HCT116 (cell line): ENCODE data around the gene BUB3. TPM values are rescaled to one million over a fixed set of nuclear protein-coding genes. Genes with fewer than 3 reads are reported as not detected.

Experiments
- ATAC-seq: fragments of 200-7000 bp; cut with Tn5 transposase; 2 replicates; pipeline ENCODE4 v1.9.1; 2020; ENCODE audit warnings: mild to moderate bottlenecking, moderate library complexity
- BruUV-seq: library from RNA; stranded (reverse); fragments of 400-500 nt; replicated peaks from 2 replicates; lab custom pipeline; 2021; lab: Mats Ljungman, UMichigan
- CTCF ChIA-PET: fragments of 300-600 bp; sonication (Branson Sonifier 250); formaldehyde crosslinking; loops from one replicate; lab custom pipeline; 2021; ENCODE audit warnings: antibody characterized with exemption; lab: Charles Lee
- POLR2A ChIA-PET: fragments of 300-600, 350-600 bp; sonication (Branson Sonifier 250); formaldehyde crosslinking; loops from one replicate; lab custom pipeline; 2021; ENCODE audit warnings: antibody characterized with exemption; lab: Charles Lee
- RAD21 ChIA-PET, 2 experiments: fragments of 300-600 bp; sonication (Branson Sonifier 250); formaldehyde crosslinking; loops; one replicate each; lab custom pipeline; 2023; ENCODE audit warnings: low total read pairs in 2 of 2; ENCODE audit not compliant: uncharacterized antibody in 2 of 2, unreplicated experiment in 2 of 2, low non-redundant PET in 1 of 2; lab: Charles Lee
- DNase-seq: peaks from one replicate; pipeline ENCODE4 v3.0.0-alpha.2; 2010; ENCODE audit warnings: low read depth, low spot score
- H2AFZ ChIP-seq: fragments of 200-600 bp; shearing (Covaris generic), sonication (generic); 2 replicates; pipeline ENCODE4 v1.6.1; 2017; ENCODE audit warnings: low read depth, mixed run types, mixed read lengths, antibody characterized with exemption, low read length; ENCODE audit not compliant: poor library complexity, severe bottlenecking
- H3K27ac ChIP-seq: 2 replicates; pipeline ENCODE4 v1.5.1; 2012; ENCODE audit warnings: low read depth, low read length
- H3K27me3 ChIP-seq: fragments of 200-600 bp; sonication (generic); 2 replicates; pipeline ENCODE4 v1.6.1; 2016; ENCODE audit warnings: mixed run types, low read length, mixed read lengths; ENCODE audit not compliant: insufficient read depth
- H3K36me3 ChIP-seq, 2 experiments: fragments of 200-500 bp in 1 of 2; fragments of 200-600 bp in 1 of 2; sonication (Bioruptor generic) in 1 of 2; sonication (generic) in 1 of 2; 2 replicates each; pipeline versions ENCODE4 v1.5.1 to v1.6.1; 2014 to 2016; ENCODE audit warnings: low read length in 2 of 2, inconsistent platforms in 1 of 2, mixed read lengths in 1 of 2, mixed run types in 1 of 2; ENCODE audit not compliant: insufficient read depth in 2 of 2, control insufficient read depth in 1 of 2
- H3K4me1 ChIP-seq, 2 experiments: fragments of 200-600 bp in 1 of 2; sonication (generic) in 1 of 2; 2 replicates each; pipeline versions ENCODE4 v1.5.1 to v1.6.1; 2012 to 2017; ENCODE audit warnings: low read length in 2 of 2, inconsistent platforms in 1 of 2, mild to moderate bottlenecking in 1 of 2, mixed read lengths in 1 of 2, mixed run types in 1 of 2, moderate library complexity in 1 of 2; ENCODE audit not compliant: insufficient read depth in 2 of 2, control insufficient read depth in 1 of 2
- H3K4me2 ChIP-seq: fragments of 200-600 bp; sonication (generic); 2 replicates; pipeline ENCODE4 v1.6.1; 2017; ENCODE audit warnings: mixed run types, low read length, mixed read lengths
- H3K4me3 ChIP-seq, 2 experiments: fragments of 200-600 bp in 1 of 2; sonication (generic) in 1 of 2; replicated peaks in 1 of 2; 2 replicates each; pipeline ENCODE4 v1.5.1; 2011 to 2016; ENCODE audit warnings: low read length in 2 of 2, control low read depth in 1 of 2, low read depth in 1 of 2, mild to moderate bottlenecking in 1 of 2, mixed read lengths in 1 of 2, mixed run types in 1 of 2
- H3K79me2 ChIP-seq: fragments of 200-600 bp; sonication (generic); 2 replicates; pipeline ENCODE4 v1.6.1; 2017; ENCODE audit warnings: mild to moderate bottlenecking, mixed run types, low read length, moderate library complexity, mixed read lengths; ENCODE audit not compliant: insufficient read depth
- H3K9ac ChIP-seq: fragments of 200-600 bp; sonication (generic); 2 replicates; pipeline ENCODE4 v1.6.1; 2016; ENCODE audit warnings: low read length, mixed read lengths
- H3K9me2 ChIP-seq: fragments of 200-600 bp; sonication (generic), shearing (Covaris generic); 2 replicates; pipeline ENCODE4 v1.6.1; 2017; ENCODE audit warnings: mixed run types, mild to moderate bottlenecking, moderate library complexity; ENCODE audit not compliant: insufficient read depth
- H3K9me3 ChIP-seq, 2 experiments: fragments of 200-500 bp in 1 of 2; fragments of 200-600 bp in 1 of 2; sonication (Bioruptor generic) in 1 of 2; sonication (generic) in 1 of 2; 2 replicates each; pipeline ENCODE4 v1.6.1; 2014 to 2017; ENCODE audit warnings: low read length in 2 of 2, mixed read lengths in 2 of 2, inconsistent platforms in 1 of 2, low read depth in 1 of 2, mild to moderate bottlenecking in 1 of 2, mixed run types in 1 of 2, moderate library complexity in 1 of 2; ENCODE audit not compliant: control insufficient read depth in 1 of 2, insufficient read depth in 1 of 2
- H4K20me1 ChIP-seq: fragments of 200-600 bp; sonication (generic), shearing (Covaris generic); 2 replicates; pipeline ENCODE4 v1.6.1; 2017; ENCODE audit warnings: mixed run types, mild to moderate bottlenecking, moderate library complexity; ENCODE audit not compliant: insufficient read depth
- EZH2phosphoT487 ChIP-seq: fragments of 200-600 bp; IDR thresholded peaks from 2 replicates; pipeline ENCODE4 v1.6.1; 2018; ENCODE audit warnings: antibody characterized with exemption, borderline replicate concordance
- POLR2A ChIP-seq: IDR thresholded peaks from 2 replicates; pipeline ENCODE4 v1.7.0; 2011; ENCODE audit warnings: borderline replicate concordance; ENCODE audit not compliant: insufficient read depth, insufficient read length; ENCODE audit errors: extremely low read depth
- POLR2AphosphoS5 ChIP-seq: IDR thresholded peaks from 2 replicates; pipeline ENCODE4 v1.6.1; 2011; ENCODE audit warnings: mild to moderate bottlenecking, low read depth, low read length, moderate library complexity
- SP1 ChIP-seq: IDR thresholded peaks from 2 replicates; pipeline ENCODE4 v1.6.1; 2012; ENCODE audit warnings: low read depth
- ZNF274 ChIP-seq: fragments of 200-500 bp; sonication (Bioruptor generic); IDR thresholded peaks from 2 replicates; pipeline ENCODE4 v1.6.1; 2014; ENCODE audit warnings: mild to moderate bottlenecking, low read depth, low read length, inconsistent platforms
- intact Hi-C: fragments of 100-400 bp; cut with micrococcal nuclease; formaldehyde crosslinking; loops from 2 replicates; pipeline ENCODE4 v1.10.0; 2022
- total RNA-seq: library from RNA; stranded (reverse); gene quantifications from one replicate; pipeline ENCODE4 v1.2.1, GENCODE V29; 2021; ENCODE audit not compliant: unreplicated experiment
- TF ChIP-seq, protein P1 (sequence below): IDR thresholded peaks from 2 replicates; pipeline ENCODE4 v1.6.1; 2012
- TF ChIP-seq, protein P2 (sequence below): IDR thresholded peaks from 2 replicates; pipeline ENCODE4 v1.6.1; 2011; ENCODE audit warnings: mild to moderate bottlenecking, low read length, moderate library complexity; ENCODE audit not compliant: insufficient replicate concordance; ENCODE audit errors: extremely low read depth

The BUB3 gene
- total RNA-seq, 1 experiment from 2014 or later, result 271 TPM

DNA sequence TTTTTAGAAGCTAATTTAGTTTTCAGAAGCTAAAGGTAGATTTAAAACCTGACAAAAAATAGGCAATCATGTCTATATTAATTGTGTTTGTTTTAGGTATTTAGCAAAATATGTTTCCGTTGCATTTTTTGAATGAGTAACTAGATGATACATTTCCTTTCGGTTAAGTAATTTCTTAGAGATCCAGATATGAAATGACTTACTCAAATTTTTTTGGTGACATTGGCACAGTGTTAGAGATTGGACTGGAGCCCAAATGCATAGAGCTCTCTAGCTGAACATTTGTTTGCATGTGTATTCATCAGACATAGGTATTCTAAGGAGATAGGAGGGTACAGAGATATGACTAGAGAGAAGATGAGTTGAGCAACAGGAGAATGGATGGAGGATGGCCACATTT is 1.9 kb downstream of the BUB3 start:
- no peak for DNase-seq
- Histone ChIP-seq H3K9ac (no peak overlapping the region), H3K9me2 (no peaks in the 10 kb centered on the region), H3K79me2 (peaks cover 69% of the 10 kb centered on the region), H3K9me3 (no peaks in the 10 kb centered on the region), H3K27me3 (no peaks in the 10 kb centered on the region), H3K4me2 (peak overlapping the region; percentile 83), H3K36me3 (peaks cover 42 to 63% of the 10 kb centered on the region in 2 experiments), H3K4me1 (peaks cover 8 to 20% of the 10 kb centered on the region in 2 experiments; a peak in 3 of 4 replicates), H2AFZ (no peak overlapping the region), H3K4me3 (peak overlapping the region; percentile 89 to 93; a peak in 3 of 4 replicates), H4K20me1 (peaks cover 34% of the 10 kb centered on the region; the same call in 1 of the 2 replicates), H3K27ac (no peak overlapping the region)
- ChIA-PET POLR2A (interaction anchor here (0.8 to 1.0 kb wide), 2 partner anchors 9 to 10 kb away, joined by 3 read pairs; no protein-coding TSS in a partner anchor), RAD21 (no interaction called here), CTCF (no interaction called here)
- intact Hi-C loops, result no loop called here
- no TSS peak for BruUV-seq
- TF ChIP-seq, protein P1, sequence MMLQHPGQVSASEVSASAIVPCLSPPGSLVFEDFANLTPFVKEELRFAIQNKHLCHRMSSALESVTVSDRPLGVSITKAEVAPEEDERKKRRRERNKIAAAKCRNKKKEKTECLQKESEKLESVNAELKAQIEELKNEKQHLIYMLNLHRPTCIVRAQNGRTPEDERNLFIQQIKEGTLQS, result no peak
- TF ChIP-seq ZNF274 (no peak), EZH2phosphoT487 (no peak), SP1 (no peak), POLR2AphosphoS5 (no peak), POLR2A (no peak)
- TF ChIP-seq, protein P2, sequence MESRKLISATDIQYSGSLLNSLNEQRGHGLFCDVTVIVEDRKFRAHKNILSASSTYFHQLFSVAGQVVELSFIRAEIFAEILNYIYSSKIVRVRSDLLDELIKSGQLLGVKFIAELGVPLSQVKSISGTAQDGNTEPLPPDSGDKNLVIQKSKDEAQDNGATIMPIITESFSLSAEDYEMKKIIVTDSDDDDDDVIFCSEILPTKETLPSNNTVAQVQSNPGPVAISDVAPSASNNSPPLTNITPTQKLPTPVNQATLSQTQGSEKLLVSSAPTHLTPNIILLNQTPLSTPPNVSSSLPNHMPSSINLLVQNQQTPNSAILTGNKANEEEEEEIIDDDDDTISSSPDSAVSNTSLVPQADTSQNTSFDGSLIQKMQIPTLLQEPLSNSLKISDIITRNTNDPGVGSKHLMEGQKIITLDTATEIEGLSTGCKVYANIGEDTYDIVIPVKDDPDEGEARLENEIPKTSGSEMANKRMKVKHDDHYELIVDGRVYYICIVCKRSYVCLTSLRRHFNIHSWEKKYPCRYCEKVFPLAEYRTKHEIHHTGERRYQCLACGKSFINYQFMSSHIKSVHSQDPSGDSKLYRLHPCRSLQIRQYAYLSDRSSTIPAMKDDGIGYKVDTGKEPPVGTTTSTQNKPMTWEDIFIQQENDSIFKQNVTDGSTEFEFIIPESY, result no peak
- no peak for ATAC-seq
